Body of pancreas (tissue), 4 donors: ENCODE measurements around the gene ANXA6. TPM values are rescaled to one million over a fixed set of nuclear protein-coding genes. Genes with fewer than 3 reads are reported as not detected.

Experiments used
- ATAC-seq: fragments of 150-250 bp; one replicate; pipeline ENCODE4 v1.9.1; 2016
- DNase-seq, 4 donors: peaks; one replicate each; pipeline ENCODE4 v3.0.0-alpha.2; 2019
- H3K27ac ChIP-seq, 4 donors: fragments of 200-600 bp; sonication (generic); 1 replicate in 3 of 4; 2 replicates in 1 of 4; pipeline versions ENCODE4 v1.5.1 to v1.6.1; 2016 to 2019; ENCODE audit warnings: mild to moderate bottlenecking in 1 of 4, mixed read lengths in 1 of 4, moderate library complexity in 1 of 4
- H3K27me3 ChIP-seq, 2 donors: fragments of 200-600 bp; sonication (generic); one replicate each; pipeline ENCODE4 v1.6.0; 2016; ENCODE audit warnings: mild to moderate bottlenecking in 1 of 2
- H3K36me3 ChIP-seq, 2 donors: fragments of 200-600 bp; sonication (generic); replicated peaks in 1 of 2; 2 replicates each; pipeline ENCODE4 v1.5.1; 2016; ENCODE audit warnings: low read depth in 2 of 2; ENCODE audit not compliant: insufficient read depth in 1 of 2
- H3K4me1 ChIP-seq: fragments of 200-600 bp; sonication (generic); one replicate; pipeline ENCODE4 v1.6.0; 2016
- H3K4me3 ChIP-seq, 2 donors: fragments of 200-600 bp; sonication (generic); 1 replicate in 1 of 2; 2 replicates in 1 of 2; pipeline ENCODE4 v1.5.1; 2016 to 2019
- H3K9me3 ChIP-seq, 3 donors: fragments of 200-600 bp; sonication (generic); 1 replicate in 2 of 3; 2 replicates in 1 of 3; pipeline ENCODE4 v1.5.1; 2016
- POLR2A ChIP-seq, 3 donors: fragments of 450-650 bp; IDR thresholded peaks; one replicate each; pipeline ENCODE4 v1.6.1; 2016; ENCODE audit warnings: antibody characterized with exemption in 3 of 3, mild to moderate bottlenecking in 2 of 3
- WGBS, 2 donors: methylation state at CpG; one replicate each; pipeline ENCODE4 v1.1.5; 2017; 5-methylcytosine and 5-hydroxymethylcytosine counted together
- intact Hi-C: fragments of 100-400 bp; cut with DNase I; formaldehyde crosslinking; loops from one replicate; pipeline ENCODE4 v1.15.1; 2023
- total RNA-seq, 2 donors: library from RNA; depleted of rRNA; stranded (reverse); fragments of >200 nt; gene quantifications; one replicate each; pipeline ENCODE4 v1.1.0, GENCODE V29; 2016
- TF ChIP-seq, protein P1 (sequence below), 7 experiments: fragments of 450-650 bp in 4 of 7; fragments of 200-600 bp in 3 of 7; sonication (generic) in 3 of 7; IDR thresholded peaks; one replicate each; pipeline ENCODE4 v1.5.1; 2016 to 2019; ENCODE audit warnings: antibody characterized with exemption in 7 of 7

ANXA6 gene
- total RNA-seq, 2 donors from 2014 or later: 60.3 to 60.4 TPM

DNA sequence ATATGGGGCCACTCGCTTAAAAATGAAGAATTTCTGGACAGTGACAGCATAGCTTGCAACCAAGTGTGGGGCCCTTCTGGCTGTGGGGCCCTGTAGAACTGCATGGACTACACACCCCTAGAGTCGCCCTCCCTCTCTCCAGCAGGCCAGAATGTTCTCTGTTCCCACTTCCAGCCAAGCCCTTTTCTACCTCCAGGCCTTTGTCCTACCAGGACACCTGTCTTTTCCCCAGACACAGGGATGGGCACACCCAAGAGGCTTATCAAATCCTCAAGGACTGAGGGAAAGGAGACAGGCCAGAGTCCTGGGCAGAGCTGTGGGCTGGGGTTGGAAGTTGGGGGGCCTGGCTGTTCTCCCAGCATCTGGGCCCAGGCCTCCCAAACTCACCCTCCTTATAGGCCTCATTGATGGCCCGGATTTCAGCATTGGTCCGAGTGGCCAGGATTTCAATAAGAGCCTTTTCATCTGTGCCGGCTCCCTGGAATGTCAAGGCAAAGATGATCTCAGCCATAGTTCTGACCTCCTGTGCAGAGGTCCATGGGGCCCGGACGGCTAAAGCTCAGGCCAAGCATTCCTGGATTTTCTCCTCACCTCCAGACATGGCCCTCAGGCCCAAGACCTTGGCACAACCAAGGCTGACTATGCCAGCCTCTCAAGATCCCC, 38.5 kb downstream of the ANXA6 start:
- no peak for ATAC-seq
- peaks cover 8% of the 10 kb centered on the region for H3K4me1 ChIP-seq
- H3K9me3 ChIP-seq: no peaks in the 10 kb centered on the region
- DNase-seq: no peak
- H3K36me3 ChIP-seq: no peaks in the 10 kb centered on the region
- no peak overlapping the region for H3K27ac ChIP-seq
- H3K4me3 ChIP-seq: no peak overlapping the region
- TF ChIP-seq, protein P1, sequence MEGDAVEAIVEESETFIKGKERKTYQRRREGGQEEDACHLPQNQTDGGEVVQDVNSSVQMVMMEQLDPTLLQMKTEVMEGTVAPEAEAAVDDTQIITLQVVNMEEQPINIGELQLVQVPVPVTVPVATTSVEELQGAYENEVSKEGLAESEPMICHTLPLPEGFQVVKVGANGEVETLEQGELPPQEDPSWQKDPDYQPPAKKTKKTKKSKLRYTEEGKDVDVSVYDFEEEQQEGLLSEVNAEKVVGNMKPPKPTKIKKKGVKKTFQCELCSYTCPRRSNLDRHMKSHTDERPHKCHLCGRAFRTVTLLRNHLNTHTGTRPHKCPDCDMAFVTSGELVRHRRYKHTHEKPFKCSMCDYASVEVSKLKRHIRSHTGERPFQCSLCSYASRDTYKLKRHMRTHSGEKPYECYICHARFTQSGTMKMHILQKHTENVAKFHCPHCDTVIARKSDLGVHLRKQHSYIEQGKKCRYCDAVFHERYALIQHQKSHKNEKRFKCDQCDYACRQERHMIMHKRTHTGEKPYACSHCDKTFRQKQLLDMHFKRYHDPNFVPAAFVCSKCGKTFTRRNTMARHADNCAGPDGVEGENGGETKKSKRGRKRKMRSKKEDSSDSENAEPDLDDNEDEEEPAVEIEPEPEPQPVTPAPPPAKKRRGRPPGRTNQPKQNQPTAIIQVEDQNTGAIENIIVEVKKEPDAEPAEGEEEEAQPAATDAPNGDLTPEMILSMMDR (IDR thresholded peaks at IDR 0.05): no peak
- no peak for TF ChIP-seq POLR2A (IDR thresholded peaks at IDR 0.05)
- intact Hi-C loops: no loop called here
- H3K27me3 ChIP-seq: no peaks in the 10 kb centered on the region
- 87 to 88% methylated on average over 4 to 7 of the region's 7 CpGs for WGBS, 2 donors

DNA sequence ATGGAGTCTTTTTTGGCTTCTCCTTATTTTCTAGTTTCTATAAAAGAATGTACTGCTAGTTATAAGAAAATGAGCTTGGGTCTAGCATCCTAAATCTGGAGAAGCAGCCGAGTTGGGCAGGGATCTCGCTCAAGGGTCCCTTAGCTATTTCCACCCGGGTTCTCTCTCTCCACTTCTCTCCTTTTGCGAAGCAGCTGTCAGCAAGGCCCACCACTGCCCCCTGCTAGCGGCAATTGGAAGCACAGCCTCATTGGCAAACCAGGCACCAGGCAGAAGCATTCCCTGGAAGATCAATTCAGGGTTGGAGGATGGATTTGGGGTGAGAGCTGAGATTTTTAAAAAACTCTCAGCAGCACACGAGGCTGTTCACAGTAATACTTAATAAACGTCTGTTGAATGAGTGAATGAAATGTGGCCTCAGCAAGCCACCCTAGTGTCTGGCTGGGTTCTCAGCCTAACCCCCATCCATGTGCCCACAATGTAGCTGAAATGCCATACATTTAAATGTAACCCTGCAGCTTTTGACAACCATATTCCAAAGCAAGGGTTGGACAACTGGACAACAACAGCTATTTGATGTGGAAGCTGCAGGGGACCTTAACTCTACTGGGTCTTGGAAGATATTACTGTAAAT, 42.2 kb downstream of the ANXA6 start:
- intact Hi-C loops: no loop called here
- H3K36me3 ChIP-seq: no peaks in the 10 kb centered on the region
- ATAC-seq: peak; percentile 86

DNA sequence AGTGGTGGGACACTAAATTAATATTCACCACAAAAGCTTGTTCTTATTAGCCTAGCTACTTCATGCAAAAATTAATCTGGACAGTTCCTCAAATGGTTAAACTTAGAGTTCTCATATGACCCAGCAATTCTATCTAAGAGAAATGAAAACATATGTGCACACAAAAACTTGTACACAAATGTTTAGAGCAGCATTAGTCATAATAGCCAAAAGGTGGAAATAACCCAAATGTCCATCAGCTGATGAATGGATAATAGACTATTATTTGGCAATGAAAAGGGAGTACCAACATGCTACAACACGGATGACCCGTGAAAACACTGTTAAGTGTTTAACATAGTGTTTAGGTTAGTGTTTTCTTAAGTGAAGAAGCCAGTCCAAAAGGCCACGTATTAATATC, 43.9 kb downstream of the ANXA6 start:
- ATAC-seq: no peak
- H3K27me3 ChIP-seq: no peaks in the 10 kb centered on the region
- H3K4me3 ChIP-seq: no peak overlapping the region
- 64 to 66% methylated on average over 3 of the region's 3 CpGs for WGBS, 2 donors
- TF ChIP-seq, protein P1 (IDR thresholded peaks at IDR 0.05): no peak
- TF ChIP-seq POLR2A (IDR thresholded peaks at IDR 0.05): no peak
- H3K27ac ChIP-seq: no peak overlapping the region
- H3K36me3 ChIP-seq: no peaks in the 10 kb centered on the region
- H3K4me1 ChIP-seq: peaks cover 9% of the 10 kb centered on the region
- intact Hi-C loops: no loop called here
- no peak for DNase-seq
- H3K9me3 ChIP-seq: no peaks in the 10 kb centered on the region

More for the DNA sequence above, 42.2 kb downstream of the ANXA6 start:
- Histone ChIP-seq H3K4me3 (no peak overlapping the region), H3K27ac (no peak overlapping the region), H3K27me3 (no peaks in the 10 kb centered on the region), H3K9me3 (no peaks in the 10 kb centered on the region), H3K4me1 (no peaks in the 10 kb centered on the region)
- TF ChIP-seq, protein P1 (IDR thresholded peaks at IDR 0.05): peak; percentile 86 to 98 (median 94)
- no peak for TF ChIP-seq POLR2A (IDR thresholded peaks at IDR 0.05)
- DNase-seq: peak; percentile 81 to 87 (median 82)
- WGBS, 2 donors: 0 to 2% methylated on average over 7 of the region's 7 CpGs

DNA sequence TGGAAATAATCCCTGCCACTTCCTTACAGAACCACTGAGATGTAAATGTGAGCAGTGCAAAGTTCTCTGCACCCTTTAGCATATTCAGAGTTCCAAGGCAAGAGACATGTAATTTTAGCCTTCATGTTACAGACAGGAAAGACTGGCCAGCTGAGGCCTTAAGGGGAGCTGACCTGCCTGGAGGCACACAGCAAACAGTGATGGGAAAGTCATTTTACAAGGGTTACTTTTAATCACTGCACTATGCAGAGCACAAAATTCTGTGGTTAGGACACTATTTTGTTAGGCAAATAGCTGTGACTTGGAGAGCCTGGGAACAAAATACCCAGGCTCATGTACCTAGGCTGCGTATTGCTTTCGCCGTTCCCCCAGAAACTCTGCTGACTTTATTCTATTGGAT, 46.6 kb downstream of the ANXA6 start:
- DNase-seq: no peak
- H3K4me1 ChIP-seq: peaks cover 35% of the 10 kb centered on the region
- H3K9me3 ChIP-seq: no peaks in the 10 kb centered on the region
- TF ChIP-seq, protein P1 (IDR thresholded peaks at IDR 0.05): no peak
- no peak for TF ChIP-seq POLR2A (IDR thresholded peaks at IDR 0.05)
- H3K27me3 ChIP-seq: no peaks in the 10 kb centered on the region
- no peak overlapping the region for H3K4me3 ChIP-seq
- H3K36me3 ChIP-seq: no peaks in the 10 kb centered on the region
- no peak for ATAC-seq
- no peak overlapping the region for H3K27ac ChIP-seq
- 94 to 97% methylated on average over 3 of the region's 3 CpGs for WGBS, 2 donors
- intact Hi-C loops: no loop called here
